PC-9 (cell line): ENCODE data around the gene MAX.

Experiments
- EZH2 ChIP-seq: fragments of 200-600 bp; sonication (generic); IDR thresholded peaks from 2 replicates; pipeline ENCODE4 v1.8.0; 2017; ENCODE audit warnings: antibody characterized with exemption, low read depth
- TF ChIP-seq, protein P1 (sequence below): fragments of 200-600 bp; sonication (generic); conservative IDR thresholded peaks from 2 replicates; pipeline ENCODE4 v1.6.1; 2017; ENCODE audit warnings: mixed run types, antibody characterized with exemption, mild to moderate bottlenecking, moderate library complexity

DNA sequence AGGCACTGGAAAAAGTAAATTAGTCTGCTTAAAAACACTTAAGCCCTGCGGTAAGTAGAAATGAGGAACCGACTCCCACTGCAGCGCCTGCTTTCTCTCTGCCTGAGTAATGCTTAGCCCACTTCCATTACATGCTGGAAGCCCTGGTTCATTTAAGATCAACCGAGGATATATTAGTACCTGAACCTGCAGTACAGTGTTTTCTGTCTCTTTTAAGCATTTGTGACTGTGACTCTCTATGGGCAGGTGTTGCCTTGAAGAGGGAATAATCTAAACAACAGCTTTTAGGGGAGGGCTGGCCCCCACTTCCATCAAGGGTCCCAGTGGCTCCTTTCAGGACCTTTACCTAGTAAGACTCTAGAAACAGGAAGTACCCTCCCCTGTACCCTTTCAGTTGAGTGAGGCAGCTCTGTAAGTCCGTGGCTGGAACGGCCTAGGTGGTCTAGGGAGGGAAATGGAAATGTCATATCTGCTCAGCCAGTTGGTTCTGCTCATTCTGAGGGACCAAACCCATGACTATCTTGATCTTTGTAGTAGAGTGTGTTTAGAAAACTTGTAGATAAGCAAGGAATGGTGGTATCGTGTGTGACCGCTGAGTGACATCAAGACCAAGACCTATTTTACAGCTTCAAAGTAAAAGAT is 59.5 kb downstream of the MAX start:
- TF ChIP-seq, protein P1, sequence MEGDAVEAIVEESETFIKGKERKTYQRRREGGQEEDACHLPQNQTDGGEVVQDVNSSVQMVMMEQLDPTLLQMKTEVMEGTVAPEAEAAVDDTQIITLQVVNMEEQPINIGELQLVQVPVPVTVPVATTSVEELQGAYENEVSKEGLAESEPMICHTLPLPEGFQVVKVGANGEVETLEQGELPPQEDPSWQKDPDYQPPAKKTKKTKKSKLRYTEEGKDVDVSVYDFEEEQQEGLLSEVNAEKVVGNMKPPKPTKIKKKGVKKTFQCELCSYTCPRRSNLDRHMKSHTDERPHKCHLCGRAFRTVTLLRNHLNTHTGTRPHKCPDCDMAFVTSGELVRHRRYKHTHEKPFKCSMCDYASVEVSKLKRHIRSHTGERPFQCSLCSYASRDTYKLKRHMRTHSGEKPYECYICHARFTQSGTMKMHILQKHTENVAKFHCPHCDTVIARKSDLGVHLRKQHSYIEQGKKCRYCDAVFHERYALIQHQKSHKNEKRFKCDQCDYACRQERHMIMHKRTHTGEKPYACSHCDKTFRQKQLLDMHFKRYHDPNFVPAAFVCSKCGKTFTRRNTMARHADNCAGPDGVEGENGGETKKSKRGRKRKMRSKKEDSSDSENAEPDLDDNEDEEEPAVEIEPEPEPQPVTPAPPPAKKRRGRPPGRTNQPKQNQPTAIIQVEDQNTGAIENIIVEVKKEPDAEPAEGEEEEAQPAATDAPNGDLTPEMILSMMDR, result no peak
- TF ChIP-seq EZH2, result no peak
